Lung microvascular endothelial cell (primary cell): ENCODE data around the gene CRYAB. TPM values are rescaled to one million over a fixed set of nuclear protein-coding genes. Genes with fewer than 3 reads are reported as not detected.
A peak's percentile ranks its signal among the peaks of the same experiment; 100 is the strongest.

Experiments
- DNase-seq, 2 donors: peaks; one replicate each; pipeline versions ENCODE4 v3.0.0 to v3.0.0-alpha.2; 2010; ENCODE audit warnings: low read depth in 2 of 2
- total RNA-seq: library from RNA; depleted of rRNA; stranded (reverse); fragments of >200 nt; gene quantifications from 2 replicates; pipeline ENCODE4 v1.2.1, GENCODE V29; 2014

CRYAB gene, protein sequence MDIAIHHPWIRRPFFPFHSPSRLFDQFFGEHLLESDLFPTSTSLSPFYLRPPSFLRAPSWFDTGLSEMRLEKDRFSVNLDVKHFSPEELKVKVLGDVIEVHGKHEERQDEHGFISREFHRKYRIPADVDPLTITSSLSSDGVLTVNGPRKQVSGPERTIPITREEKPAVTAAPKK
- total RNA-seq = 0.22 and 0.60 TPM in 2 replicates

DNA sequence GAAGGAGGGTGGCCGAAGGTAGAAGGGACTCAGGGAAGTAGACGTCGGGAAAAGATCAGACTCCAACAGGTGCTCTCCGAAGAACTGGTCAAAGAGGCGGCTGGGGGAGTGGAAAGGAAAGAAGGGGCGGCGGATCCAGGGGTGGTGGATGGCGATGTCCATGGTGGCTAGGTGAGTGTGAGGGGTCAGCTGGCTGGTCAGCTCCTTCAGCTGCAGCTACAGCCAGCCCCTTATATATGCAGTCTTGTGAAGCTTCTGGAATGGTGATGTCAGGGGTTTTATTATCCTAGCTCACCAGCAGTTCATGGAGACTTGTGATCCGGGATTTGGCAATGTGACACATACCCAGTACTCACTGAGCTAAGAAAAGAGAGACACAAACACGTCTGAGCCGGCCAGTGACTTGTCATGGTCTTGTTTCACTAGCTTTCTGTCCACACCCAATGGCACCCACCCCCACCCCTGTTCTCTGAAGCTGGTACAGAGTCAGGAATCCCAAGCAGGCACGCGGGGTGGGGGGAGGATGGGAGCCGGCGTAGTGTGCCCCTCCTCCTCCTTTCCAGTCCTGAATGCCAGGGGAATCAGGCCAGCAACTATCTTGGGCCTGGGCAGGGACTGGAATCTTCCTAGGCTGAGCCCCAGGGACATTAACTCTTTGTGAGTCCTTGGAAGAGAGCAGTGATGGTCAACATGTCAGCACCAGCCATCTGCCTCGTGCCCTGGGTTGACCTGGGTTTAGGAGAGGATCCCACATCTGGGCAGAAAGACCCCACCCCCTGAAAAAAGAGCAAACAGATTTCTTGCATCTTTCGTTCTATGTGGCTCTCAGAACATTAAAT is at the start of gene CRYAB:
Gene CRYAB, minus strand, starts transcription at position 208 of the 839 bp plus-strand sequence. Its CDS starts 46 bp downstream, at position 162.
- DNase-seq = peak in 1 of 2 donors; percentile 38

DNA sequence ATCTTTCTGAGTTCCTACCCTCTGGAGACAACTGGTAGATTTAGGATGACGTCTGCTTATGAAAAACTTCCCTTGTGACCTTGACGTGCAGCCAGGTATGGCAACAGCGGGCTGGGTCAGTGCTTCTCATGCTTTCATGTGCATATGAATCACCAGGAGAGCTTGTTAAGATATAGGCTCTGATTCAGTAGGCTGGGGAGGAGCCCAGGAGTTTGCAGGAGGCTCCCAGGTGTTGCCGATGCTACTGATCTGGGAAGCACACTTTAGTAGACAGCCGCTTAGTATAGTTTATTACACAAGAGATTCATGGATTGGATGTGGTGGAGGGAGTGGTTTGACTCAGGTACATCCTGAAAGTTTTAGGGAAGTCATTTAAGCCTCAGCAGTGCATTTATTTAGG is 49.3 kb upstream of the CRYAB start:
- DNase-seq = no peak

DNA sequence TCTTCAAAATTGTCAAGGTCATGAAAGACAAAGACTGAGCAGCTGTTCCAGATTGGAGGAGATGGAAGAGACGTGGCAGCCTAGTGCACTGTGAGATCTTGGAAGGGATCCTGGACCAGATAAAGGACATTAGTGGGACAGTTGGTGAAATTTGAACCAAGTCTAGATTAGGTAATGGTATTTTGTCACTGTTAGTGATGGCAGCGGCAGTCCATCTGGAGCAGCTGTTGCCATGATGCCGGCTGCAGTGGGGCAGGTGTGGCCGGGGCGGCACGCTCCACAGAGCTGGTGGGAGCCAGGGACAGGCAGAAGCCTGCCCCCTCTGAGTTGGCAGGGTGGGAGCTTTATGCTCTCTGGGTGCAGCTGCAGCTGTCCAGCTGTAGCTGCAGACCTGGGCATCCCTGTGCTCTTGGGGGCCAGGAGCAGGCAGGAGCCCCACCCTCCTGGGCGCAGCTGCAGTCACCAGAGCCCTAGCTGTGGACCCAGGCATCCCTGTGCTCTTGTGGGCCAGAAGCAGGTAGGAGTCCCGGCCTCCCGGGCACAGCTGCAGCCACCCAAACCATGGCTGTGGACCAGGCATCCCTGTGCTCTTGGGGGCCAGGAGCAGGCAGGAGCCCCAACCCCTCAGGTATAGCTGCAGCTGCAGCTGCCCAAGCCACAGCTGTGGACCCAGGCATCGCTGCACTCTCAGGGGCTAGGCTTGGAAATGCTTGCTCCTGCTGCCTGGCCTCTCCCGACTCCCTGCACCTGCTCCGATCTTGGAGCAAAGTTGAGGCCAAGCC is 46.3 kb upstream of the CRYAB start:
- no peak for DNase-seq

DNA sequence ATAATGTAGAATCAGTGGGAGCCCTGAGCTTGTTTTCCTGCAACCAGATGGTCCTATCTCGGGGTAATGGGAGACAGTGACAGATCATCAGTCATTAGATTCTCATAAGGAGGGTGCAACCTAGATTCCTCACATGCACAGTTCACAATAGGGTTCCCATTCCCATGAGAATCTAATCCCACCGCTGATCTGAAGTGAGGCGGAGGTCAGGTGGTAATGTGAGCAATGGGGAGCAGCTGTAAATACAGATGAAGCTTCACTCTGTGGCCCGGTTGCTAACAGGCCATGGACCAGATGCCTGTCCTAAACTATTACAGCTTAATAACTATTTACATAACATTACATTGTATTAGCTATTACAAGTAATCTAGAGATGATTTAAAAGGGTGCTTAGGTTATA is 42.6 kb upstream of the CRYAB start:
- DNase-seq = no peak

DNA sequence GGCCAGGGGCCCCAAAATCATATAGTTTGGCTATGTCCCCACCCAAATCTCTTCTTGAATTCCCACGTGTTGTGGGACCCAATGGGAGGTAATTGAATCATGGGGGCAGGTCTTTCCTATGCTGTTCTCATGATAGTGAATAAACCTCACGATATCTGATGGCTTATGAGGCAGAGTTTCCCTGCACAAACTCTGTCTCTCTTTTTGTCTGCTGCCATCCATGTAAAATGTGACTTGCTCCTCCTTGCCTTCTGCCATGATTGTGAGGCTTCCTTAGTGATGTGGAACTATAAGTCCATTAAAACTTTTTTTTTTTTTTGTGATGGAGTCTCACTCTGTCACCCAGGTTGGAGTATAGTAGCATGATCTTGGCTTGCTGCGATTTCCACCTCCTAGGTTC is 40.0 kb upstream of the CRYAB start:
- DNase-seq = no peak

DNA sequence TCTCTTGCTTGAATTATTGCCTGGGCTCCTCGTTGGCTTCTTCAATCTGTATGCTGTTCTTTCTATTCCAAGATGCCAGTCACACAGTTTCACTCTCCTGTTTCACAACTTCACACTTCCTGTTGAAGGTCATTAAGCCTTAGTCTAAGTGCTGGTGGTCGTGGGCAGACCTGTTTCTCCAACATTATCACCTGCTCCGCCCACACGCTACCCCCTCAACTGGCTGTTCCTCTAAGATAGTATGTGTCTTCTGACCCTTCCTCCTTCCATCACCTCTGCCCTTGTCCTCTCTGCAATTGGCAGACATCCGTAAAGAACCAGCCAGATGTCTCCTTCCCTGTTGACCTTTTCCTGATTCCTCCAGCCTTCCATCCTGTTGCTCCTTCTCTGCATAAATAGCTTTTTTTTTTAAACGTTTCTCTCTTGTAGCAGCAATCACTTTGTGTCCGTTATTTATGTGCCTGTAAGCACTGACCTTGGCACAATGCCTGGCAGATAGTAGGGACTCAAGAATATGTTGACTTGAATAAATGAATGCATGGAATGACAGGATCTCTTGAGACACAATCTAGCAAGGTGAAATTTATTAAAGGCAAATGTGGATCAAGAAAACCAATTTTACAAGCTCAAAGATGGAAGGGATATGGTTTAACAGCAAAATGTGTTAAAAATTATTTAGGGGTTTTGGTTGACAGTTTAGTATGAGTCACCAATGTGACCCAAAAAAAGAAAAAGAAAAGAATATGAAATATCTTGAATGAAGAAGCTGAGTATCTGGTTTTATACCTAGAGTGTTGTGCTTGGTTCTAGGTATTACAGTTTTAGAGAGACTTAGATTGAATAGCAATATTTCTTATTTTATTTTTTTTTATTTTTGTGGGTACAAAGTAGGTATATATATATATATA is 38.2 kb upstream of the CRYAB start:
- peak in 1 of 2 donors; percentile 58 for DNase-seq

DNA sequence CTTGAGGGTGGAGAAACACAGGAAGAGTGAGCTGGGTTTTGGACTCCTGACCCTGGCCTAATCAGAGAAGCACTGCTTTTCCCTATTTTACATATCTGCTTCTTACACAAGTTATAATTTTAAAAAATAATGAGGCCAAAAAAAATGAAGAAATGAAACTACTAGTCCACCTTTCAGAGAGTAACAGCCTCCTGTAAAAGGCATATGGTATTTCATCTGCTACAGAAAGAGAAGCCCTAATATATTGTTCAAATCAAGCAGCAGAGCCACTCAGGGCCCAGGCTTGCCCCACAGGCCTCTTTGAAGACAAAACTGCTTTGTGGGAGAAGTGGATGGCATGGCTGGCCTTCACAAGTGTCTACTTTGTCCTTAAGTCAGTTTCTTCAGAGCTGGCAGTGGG is 35.6 kb upstream of the CRYAB start:
- DNase-seq = no peak

DNA sequence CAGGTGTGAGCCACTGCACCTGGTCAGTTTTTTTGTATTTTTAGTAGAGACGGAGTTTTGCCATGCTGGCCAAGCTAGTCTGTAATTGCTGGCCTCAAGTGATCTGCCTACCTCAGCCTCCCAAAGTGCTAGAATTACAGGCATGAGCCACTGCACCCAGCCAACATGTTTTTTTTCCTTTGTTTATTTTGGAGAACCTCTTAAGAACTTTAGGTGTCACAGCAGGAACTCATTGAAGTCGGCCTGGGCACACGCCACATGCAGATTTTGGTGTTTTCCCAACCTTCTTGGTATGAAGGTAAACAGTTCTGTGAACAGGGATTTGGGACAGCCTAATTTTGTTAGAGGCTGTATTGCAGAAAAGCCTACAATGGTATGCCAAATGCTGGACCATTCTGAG is 34.9 kb upstream of the CRYAB start:
- DNase-seq = peak in 1 of 2 donors; percentile 20

DNA sequence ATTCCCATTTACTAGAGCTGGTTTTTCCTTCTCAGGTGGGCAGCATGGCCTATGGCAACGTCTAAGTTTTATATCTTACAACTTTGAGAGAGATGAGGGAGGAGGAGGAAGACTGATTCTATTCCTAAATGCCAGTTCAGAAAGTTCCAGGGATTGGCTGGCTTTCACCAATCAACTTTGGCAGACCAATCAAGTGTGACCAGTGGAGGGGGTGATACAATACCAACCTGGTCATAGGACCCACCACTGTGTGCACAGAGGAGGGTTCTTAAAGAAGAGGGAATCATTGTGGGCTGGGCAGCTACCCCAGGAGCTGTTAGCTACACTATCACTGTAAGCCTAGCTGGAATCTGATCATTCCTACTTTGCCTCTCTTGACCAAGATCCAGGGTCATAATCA is 33.6 kb upstream of the CRYAB start:
- peak in 1 of 2 donors; percentile 69 for DNase-seq

DNA sequence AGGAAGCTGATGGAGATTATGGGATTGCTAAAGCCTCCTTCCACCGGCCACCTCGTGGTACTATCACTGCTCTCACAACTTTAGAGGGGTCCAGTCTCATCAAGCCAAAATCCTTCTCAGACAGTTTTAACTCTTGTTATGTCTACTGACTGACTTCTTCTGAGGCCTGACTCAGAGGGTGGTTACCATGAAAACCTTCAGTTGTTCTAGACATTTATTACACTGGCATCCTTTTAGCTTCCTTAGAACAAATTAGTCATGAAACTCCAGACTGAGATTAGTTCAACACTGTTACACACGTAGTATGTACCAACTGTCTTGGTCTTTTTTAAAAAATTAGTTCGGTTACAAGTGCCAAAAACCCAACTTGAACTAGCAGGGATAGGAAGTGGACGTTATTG is 33.1 kb upstream of the CRYAB start:
- DNase-seq = peak in 1 of 2 donors; percentile 97

DNA sequence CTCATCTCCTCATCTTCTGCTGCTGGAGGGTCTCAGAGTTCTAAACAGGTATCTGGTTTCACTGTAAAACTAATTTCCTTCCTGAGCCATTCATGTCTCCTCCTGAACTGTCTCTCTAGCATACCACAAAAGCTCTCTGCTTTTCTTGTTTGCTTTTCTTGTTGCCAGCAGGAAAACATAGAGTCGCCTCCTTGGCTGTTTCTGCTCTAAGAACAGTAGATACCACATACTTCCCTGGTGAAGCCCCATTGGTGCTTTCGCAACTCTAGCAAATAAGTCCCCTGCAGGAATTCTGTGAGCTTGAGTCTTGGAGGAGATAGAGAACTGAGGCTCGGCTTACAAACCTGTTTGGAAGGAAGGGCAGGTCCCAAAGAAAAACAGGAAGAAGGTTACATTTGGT is 32.6 kb upstream of the CRYAB start:
- peak in 1 of 2 donors; percentile 79 for DNase-seq

DNA sequence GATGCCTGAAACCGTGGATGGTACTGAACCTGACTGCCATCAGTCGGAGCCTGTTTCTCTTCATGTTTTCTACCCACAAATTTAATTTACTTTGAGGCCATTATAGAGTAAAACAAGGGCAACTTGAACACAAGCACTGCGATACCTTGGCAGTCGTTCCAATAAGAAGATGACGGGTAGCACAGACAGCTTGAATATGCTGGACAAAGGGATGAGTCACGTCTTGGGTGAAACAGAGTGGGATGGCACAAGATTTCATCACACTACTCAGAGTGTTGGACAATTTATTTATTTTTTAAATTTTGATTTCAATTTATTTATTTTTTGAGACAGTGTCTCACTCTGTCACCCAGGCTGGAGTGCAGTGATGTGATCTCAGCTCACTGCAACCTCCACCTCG is 31.3 kb upstream of the CRYAB start:
- peak in 1 of 2 donors; percentile 82 for DNase-seq

DNA sequence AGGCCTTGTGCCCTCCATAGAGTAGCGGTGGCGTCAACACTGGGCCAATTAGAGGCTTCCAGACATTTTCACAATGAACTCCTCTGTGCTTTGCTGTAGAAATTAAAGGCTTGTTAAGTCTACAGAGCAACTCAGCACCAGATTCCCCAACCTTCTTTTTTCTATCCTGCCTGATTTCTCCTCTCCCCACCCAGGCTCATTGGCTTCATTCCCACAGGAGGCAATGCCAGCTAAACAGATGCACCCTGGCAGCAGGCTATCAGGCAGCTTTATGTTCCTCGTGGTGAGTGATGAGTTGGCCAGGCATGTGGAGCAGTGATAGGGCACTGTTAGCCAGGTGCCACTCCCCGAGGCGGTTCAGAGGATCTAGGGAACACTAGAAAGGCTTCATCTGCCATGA is 30.4 kb upstream of the CRYAB start:
- no peak for DNase-seq

DNA sequence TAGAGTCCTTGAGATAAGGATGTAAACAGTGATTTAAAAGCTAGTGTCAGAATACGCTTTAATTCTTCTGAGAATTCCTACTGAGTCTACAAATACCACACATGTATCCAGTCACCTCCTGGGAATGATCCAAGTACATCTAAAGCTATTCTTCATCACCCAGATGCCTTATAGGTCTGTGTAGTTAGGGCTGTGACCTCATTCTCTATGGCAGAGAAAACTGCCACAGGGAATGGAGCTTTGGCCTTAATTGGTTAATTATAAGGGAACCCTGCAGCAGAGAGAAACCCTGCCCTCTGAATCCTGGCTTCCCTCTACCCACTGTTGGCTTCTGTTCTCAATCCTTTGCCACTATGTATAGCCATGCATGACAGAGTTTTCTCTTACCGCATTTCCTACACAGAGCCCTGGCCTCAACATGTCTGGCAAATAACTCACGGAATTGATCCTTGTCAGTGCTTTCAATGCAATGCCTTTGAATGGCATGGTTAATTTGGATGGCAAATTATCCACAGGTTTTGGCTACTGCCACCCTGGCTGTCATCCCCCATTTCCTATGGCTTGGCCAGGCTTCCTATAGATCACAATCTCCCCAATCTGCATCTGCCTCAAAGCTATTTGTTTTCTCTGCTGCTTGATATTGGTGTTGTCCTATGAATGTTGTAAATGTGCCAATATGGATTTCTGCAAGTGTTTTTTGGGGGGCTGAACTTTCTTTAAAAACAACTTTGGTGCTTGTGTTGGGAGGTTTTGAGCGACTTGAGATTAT is 28.4 kb upstream of the CRYAB start:
- peak in 1 of 2 donors; percentile 80 for DNase-seq

DNA sequence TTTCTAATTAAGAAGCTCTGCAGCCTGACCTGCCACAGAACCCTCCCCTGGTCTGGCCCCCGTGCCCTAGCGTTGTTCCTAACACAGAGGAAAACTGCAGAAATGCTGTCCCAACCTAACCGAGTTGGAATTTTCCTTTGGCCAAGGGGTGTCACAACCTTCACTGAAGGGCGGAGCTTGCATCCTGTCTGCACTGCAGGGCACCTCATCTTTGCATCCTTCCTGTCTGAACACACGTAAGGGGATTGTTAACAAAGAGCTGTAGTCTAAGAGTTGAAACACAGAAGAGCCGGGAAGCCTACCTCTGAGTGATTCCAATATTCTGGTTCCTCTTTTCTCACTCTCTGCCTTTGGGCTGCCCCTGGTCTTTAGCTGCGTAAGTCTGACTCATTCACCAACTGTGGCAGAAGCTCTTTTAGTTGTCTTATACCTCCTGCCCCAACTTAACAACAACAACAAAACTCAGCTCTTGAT is 27.2 kb upstream of the CRYAB start:
- peak; percentile 39 to 75 for DNase-seq

DNA sequence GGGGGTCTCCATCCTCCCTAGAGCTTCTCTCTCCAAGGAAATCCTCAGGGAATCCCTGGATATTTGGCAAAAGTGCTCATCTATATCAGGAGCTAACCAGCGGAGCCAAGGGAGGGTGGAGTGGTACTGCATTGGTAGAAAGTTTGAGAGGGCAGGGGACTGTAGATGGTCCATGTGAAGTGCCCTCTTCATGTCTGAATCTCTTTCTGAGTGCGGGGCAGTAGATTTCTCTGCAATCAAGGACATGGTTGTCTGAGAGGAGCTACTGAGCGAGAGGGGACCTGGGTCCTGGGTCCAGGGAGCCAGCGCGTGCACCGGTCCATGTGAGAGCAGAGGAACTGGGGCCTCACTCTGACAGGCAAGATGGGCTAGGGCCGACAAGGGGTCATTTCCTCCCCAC is 26.3 kb upstream of the CRYAB start:
- peak in 1 of 2 donors; percentile 28 for DNase-seq

DNA sequence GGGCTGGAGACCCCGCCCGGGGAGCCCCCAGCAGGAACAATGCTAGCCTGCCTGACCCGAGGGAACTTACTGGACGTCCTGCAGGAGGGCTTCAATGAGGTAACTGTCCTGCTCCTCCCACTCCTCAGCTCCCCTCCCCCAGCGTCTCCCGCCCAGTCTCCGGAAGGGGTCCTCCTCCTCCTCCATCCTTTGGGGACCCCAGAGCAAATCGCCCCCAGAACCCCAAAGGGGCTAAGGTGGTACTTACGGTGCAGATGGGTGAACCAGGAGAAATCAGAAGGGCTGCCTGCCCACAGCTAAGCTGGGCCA is 25.8 kb upstream of the CRYAB start:
- DNase-seq = no peak

DNA sequence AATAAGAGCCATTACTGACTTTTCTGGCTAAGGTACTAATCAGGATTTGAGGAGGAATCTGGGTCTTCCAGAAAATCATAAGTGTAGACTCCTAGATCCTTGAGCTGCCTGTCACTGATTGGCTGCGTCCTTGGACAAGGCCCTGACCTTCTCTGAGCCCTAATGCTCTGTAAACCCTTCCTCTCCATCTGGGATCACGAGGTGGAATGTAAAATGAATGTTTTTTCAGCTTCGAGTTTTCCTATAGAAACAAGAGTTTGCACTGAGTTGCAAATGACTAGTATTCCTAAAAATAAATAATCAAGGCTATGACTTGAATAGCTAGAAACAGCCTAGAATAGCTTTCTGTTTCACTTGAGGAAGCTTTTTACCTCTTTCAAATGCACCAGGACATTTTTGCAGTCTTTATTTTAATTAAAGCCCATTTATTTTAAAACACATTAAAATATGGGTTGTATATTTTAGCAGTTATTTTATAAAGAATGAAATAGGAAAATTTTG is 24.5 kb upstream of the CRYAB start:
- DNase-seq = no peak

DNA sequence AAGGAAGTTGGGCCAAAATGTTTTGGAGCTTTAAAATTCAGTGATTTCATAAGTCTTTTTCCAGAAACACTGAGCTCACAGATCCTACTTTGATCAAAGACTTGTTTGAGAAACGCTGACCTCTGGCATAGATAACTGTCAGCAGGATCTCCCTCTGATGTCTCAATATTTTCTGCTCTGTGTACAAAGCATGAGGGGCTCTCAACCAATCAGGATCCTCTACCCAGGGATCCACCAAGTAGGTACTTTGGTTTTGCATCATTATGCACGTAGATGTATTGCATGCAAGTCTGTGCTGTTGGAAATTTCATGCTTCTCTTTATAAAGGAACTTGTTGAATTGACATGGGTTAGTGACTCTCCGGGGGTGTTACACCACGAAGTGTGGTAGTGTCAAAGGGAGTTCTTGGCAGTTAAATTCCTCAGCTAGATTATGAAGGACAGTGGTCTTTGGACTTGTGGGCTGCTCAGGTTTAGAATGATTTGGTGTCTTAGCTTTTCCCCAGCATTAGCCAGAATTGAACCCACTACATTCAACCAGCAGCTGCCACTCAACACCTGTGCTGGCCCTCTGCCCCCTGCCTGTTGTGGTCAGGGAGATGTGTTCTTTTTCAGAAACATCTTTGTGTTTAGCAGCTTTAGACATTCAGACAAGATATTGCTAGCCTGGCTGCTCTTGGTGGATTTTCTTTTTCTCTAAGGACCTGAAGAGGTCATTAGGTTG is 23.9 kb upstream of the CRYAB start:
- DNase-seq = no peak

DNA sequence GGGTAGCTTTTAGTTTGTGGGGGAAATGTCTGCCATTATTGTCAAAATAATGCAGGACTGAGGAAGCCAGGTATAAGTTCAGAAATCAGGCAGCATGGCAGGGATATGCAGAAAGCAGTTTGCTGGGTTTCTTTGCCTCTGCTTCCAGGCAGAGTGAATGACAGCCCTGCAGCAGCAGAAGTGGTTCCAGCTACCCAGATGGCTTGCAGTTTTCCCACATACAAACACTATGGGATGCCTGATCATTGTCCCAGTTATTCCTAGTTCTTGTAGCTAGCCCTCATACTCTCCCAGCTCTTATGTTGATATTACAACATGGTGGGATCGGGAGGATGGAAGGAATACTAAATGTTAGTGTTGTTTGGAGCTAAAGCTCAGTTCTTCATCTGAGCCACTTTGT is 22.7 kb upstream of the CRYAB start:
- DNase-seq = no peak
